Erythroblast (primary cell): Measurements from ENCODE around the gene NECAB3.
A peak's percentile ranks its signal among the peaks of the same experiment; 100 is the strongest.

Experiments used
- DNase-seq, 2 experiments: peaks; one replicate each; lab custom pipeline; 2025; lab: John Stamatoyannopoulos, UW
- GATA1 ChIP-seq: IDR thresholded peaks from 2 replicates; pipeline ENCODE4 v1.6.1; 2011; ENCODE audit warnings: low read depth, mild to moderate bottlenecking, control low read depth, low read length, moderate library complexity
- POLR2A ChIP-seq: IDR thresholded peaks from 2 replicates; pipeline ENCODE4 v1.6.1; 2011; ENCODE audit warnings: mild to moderate bottlenecking, low read length

The NECAB3 gene

DNA sequence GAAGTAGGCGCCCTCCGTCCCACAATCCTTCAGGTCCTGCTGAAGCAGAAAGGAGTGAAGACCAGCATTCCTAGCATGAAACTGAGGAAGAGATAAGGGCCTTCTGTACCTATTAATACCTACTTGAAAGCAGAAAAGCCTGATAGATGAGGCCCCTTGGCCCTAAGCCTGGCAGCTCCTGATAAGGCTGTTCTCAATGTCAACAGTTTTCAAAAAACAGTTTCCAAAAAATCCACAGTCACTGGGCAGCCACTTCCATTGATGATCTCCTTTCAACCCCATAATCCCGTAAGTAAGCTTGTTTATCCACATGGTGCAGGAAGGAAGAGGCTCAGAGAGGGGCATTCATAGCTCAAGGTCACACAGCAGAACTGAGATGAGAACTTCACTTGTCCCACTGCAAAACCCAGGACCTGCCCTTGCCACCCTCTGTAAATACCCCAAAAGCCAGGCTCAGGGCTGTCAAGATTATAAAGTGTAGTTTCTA is 14.8 kb upstream of the NECAB3 start:
- TF ChIP-seq POLR2A (no peak), GATA1 (peak; percentile 27)
- peak; percentile 89 to 92 for DNase-seq

DNA sequence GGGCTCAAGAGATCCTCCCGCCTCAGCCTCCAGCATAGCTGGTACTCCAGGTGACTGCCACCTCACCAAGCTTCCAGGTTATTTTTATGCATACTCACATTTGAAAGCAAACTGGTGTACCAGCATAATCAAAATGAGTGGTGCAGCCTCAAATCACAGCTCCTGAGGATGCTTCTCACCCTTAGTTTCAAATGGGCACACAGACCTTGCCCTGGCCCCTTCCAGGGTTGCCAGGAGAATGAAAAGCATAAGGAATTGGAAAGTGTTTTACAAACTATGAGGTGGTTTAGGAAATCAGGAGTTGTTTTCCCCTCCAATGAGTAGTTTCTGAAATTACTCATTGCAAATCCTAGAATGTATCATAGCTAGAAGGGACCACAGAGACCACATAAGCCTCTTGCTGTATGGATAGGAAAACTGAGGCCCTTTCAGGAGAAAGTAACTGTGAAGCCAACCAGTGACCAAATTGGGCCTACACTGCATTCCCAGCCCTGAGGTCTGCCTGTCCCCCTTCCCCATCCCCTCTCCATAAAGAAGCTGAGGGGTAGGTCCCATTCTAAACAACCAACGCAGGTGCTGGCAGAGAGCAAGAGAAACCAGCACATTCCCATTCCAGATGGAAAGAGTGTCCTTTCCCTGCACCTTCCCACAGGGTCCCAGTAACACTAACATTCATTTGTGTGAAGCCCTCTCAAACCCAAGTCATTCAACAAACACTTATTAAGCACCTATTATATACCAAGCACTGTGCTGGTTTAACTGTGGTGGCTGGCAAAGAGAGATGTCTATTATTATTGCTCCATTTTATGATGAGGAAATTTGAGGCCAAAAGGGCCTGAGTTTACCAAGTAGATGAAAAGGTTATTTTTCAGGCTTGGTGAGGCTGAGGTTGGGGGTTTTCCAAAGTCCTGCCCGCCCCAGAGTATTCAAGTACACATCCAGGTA is 14.0 kb upstream of the NECAB3 start:
- TF ChIP-seq GATA1 (no peak), POLR2A (no peak)
- peak in 1 of 2 experiments; percentile 53 for DNase-seq

DNA sequence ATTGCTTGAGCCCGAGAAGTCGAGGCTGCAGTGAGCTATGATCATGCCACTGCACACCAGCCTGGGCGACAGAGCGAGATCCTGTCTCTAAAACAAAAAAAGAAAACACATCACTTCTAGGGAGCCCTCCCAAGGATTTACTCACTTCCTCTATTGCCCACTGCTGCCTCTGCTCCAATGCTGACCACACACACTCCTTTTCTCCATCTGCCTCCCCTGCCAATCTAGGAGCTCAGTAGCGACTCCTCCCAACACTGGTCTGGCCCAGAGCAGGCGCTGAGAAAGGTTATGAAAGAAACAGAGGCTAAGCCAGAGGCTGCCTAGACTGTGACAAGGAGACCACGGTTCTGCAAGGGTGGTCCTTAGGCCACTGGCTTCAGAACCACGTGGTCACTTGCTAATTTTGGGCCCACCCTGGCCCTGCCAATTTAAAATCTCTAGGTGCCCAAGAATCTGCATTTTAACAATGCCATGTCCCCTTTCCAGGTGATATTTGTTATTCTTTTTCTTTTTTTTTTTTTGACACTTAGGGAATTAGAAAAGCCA is 13.2 kb upstream of the NECAB3 start:
- DNase-seq: peak; percentile 29
- no peak for TF ChIP-seq POLR2A
- TF ChIP-seq GATA1: no peak

DNA sequence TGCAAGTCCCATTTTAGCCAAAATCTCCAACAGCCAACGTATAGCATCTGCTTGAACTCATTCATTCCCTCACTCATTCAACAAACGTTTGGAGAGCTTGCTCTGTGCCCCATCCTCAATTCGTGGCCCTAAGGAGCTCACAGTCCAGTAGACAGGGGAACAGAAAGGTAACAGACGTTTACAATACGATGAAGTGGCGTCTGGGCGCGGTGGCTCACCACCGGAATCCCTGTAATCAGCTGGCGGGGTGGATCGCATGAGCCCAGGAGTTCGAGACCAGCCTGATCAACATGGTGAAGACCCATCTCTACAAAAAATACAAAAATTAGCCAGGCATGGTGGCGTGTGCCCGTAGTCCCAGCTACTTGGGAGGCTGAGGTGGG is 12.7 kb upstream of the NECAB3 start:
- TF ChIP-seq GATA1 (no peak), POLR2A (no peak)
- DNase-seq: no peak

DNA sequence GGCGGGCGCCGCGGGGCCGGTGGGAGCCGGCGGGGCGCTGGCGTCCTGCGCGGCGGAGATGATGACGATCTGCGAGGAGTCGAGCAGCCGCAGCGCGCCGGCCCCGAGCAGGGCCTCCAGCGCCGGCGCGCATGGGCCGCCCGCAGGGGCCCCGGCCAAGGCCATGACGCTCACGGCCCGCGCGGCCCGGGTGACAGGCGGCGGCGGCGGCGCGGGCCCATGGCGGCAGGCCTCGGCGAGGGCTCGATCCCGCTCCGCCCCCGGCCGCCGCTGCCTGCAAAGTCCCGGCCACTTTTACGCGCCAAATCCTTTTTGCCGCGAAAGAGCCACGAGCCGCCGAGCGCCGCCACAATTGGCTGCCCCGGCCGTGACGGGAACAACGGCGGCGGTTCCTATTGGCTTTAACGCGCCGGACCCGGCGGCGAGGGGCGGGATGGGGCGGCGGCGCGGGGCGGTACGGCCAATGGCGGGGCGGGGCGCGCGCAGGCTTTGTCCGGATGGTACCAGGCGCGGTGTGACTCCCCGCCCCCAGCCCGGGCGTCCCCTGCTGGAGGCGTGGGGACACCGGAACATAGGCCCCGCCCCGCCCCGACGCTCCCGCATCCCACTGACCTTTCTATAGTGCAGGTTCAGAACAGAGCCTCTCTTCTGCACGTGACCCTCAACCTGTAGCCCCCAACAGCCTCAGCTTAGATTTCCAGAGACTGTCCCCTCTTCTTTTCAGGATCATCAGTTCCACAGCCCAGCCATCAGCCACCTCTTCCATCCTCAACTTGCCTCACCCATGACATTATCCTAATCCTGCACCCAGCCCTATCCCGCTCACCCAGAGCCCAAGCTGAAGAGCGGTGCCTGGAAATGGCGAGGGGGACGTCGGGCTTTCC is 12.1 kb upstream of the NECAB3 start, which contains the start of gene E2F1:
TSS of gene E2F1 (minus strand) at position 286 of the 884 bp plus-strand sequence. CDS start at position 165, 121 bp downstream.
- peak; percentile 95 to 97 for DNase-seq
- TF ChIP-seq POLR2A: no peak
- no peak for TF ChIP-seq GATA1

DNA sequence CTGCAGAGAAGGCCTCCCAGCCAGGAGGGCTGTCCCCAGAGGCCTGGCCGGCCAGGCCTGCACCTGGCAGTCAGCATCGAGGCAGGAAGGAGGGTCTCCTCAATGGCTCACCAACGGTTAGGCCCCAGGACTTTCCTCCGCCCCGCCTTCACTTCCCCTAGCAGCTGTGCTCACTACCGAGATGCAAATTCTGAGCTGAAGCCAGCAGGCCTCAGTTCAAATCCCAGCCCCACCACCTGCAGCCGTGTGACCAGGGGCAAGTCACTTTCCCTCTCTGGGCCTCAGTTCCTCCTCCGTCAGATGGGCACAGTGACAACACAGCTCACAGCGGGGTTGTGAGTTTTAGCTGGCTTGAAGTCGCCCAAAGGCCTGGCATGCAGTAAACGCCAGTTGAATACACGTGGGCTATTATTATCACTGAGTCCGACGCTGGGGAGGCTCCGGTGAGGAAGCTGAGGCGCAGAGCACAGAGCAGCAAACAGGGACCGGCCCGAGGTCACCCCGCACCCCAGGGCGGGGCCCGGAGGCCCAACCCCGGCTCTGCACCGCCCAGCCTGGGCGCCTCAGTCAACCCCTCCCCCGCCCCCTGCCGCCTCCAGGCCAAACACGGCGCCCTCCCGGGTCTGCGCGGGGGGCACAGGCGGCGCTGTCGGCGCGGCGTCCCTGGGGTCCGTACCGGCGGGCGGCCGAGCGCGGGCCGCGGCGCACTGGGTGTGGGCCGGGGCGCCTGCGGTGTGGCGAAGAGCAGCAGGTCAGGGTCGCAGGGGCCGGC is 11.3 kb upstream of the NECAB3 start:
- TF ChIP-seq GATA1 (no peak), POLR2A (no peak)

DNA sequence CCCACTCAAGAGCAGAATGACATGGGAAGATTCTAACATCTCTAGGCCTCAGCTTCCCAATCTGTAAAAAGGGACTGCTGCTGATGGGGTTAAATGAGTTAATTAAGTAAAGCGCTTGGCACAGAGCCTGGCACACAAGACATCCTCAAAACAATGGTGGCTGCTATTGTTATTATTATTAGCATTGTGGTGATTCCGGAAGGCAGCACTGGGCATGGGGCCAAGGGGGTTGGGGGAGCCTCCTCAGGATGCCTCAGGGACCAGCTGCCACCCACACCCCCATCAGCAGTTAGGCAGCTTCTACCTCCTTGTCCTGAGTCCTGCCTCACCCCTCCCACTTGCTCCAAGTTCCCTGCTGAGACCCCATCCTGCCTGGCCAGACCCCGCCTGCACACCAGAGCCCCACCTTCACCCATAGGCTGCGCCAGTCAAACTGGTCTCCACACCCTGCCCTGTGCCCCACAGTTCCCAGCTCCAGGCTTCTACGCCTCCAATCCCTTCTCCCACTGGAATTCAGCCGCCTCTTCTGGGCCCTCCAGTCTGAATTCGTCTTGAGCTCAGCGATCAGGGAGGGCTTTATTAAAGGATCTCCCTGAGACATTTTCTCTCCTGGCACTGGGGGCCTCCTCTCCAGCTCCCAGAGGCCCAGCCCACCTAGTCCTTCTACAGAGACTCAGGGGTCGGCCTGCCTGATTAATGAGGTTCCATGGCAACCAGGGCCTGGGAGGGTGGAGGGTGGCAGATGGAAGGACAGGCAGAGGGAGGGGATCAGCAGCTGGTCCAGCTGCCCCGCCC is 10.5 kb upstream of the NECAB3 start:
- TF ChIP-seq GATA1 (no peak), POLR2A (no peak)
- peak in 1 of 2 experiments; percentile 50 for DNase-seq

More for the DNA sequence above, 11.3 kb upstream of the NECAB3 start:
- peak; percentile 86 to 87 for DNase-seq

DNA sequence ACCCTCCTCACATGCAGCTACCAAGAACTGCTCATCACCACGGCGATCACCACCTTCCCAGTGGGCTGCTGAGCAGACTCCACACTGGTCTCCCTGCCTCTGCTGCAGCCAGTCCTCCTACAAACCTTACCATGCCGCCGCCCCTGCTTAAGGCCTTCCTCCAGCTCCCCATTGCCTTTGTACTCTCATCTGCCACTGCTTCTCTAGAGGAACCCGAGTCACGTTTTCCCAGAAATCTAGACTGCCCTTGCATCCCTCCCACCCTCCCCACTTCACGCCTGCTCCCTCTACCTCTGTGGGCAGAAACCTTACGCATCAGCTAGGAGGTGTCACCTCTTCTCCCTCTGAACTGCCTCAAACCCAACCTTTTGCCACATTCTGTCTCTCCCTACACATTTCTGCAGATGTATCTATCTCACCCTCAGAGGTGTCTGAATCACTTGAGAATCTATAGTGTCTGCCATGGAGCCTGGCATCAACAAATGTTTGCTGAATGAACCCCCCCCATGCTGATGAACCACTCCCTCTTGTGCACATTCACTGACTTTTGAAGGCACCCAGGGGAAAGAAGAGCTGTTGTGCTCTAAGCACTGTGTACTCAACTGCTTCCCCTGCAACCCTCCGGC is 7.6 kb upstream of the NECAB3 start:
- TF ChIP-seq POLR2A: no peak
- TF ChIP-seq GATA1: no peak
- no peak for DNase-seq

DNA sequence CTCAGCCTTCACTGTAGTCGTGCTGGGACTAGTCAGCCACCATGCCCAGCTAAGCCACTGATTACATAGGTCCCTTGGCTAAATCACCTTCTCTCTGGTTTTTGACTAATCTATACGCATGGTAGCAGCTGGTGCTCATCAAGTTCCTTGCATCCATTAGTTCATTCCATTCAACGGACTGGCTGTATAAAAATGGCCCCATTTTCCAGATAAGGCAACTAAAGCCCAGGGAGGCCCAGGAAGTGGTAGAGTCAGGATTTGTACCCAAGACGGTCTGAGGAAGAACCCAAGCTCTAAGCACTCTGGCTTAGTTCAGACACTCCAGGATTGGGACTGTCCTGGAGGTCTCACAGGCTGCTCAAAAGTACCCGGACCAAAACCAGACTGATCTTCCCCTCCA is 7.1 kb upstream of the NECAB3 start:
- TF ChIP-seq POLR2A (no peak), GATA1 (no peak)

DNA sequence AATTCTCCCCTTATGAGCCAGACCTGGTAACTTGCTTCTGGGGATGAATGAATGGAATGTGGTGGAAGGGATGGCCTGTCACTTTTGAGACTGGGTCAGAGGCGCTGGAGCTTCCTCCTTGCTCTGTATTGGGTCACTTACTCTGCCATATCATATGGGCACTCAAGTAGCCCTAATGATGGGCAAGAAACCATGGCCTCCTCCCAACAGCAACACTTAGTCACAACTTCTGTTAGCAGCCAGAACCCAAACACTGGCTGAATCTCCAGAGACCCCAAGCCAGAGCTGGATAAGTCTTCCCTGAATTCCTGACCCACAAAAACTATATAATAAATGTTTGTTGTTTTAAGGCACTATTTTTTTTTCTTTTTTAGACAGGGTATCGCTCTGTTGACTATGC is 6.5 kb upstream of the NECAB3 start:
- no peak for TF ChIP-seq GATA1
- no peak for TF ChIP-seq POLR2A
- DNase-seq: no peak

More for the DNA sequence above, 7.1 kb upstream of the NECAB3 start:
- DNase-seq: no peak

DNA sequence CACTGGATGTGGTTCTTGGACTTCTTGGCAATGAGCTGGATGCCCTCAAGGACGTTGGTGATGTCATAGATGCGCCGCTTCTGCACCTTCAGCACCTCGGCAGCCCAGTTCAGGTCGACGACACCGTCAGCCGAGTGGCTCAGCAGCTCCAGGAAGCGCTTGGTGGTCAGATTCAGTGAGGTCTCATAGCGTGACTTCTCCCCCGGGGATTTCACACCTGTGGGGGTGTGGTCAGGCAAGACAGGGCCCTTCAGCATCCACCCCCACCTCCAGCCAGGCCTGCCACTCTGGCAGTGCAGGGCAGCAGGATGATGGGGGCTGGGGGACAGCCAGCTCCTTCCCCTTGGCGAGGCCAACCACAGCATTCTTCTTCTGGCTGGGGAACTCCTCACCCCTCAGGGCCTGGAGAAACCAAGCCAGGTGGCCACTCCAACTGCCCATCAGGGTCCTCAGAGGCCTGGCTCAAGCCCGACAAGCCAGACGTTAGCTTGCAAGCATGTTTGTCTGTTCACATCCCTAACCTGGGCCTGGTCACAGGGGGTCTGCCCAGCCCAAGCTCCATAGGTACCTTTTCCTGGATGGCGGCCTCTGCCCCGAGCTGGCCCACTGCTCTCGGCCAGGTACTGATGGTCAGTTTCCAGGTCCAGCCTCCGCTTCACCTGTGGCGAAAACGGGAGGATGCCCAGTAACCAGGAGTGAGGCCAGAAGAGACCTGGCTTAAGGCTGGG is 5.7 kb upstream of the NECAB3 start:
- no peak for DNase-seq
- TF ChIP-seq POLR2A (no peak), GATA1 (no peak)
